PC-3 (cell line): ENCODE data around the gene IDNK.

ENCODE experiments used
- EZH2 ChIP-seq: fragments of 300-600 bp; sonication (generic); IDR thresholded peaks from one replicate; pipeline ENCODE4 v1.6.1; 2017; ENCODE audit warnings: antibody characterized with exemption, mild to moderate bottlenecking, low read length; ENCODE audit not compliant: unreplicated experiment
- EZH2phosphoT487 ChIP-seq: fragments of 300-600 bp; sonication (generic); IDR thresholded peaks from 2 replicates; pipeline ENCODE4 v1.6.1; 2018; ENCODE audit warnings: mild to moderate bottlenecking, antibody characterized with exemption, low read length, borderline replicate concordance
- TF ChIP-seq, protein P1 (sequence below): fragments of 300-600 bp; sonication (generic); conservative IDR thresholded peaks from 2 replicates; pipeline ENCODE4 v1.5.1; 2017; ENCODE audit warnings: antibody characterized with exemption, low read depth, mild to moderate bottlenecking, low read length

DNA sequence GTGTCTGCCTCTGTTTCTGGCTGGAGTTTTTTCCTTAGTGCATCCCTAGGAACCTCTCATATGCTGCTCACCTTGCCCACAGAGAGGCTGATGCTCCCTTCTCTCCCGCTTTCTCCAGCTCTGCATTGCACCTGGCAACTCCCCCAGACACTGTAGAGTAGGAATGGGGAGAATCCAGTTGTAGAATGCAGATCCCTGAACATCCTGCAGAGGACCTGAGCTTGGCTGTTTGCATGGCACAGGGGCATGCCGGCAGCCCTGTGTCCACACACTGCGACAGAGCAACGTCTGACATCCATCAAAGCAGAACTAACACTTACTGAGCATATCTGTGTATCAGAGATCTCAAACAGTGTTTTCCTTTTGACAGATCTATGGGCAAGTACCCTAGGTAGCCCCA lies 19.9 kb downstream of the IDNK start:
- TF ChIP-seq, protein P1, sequence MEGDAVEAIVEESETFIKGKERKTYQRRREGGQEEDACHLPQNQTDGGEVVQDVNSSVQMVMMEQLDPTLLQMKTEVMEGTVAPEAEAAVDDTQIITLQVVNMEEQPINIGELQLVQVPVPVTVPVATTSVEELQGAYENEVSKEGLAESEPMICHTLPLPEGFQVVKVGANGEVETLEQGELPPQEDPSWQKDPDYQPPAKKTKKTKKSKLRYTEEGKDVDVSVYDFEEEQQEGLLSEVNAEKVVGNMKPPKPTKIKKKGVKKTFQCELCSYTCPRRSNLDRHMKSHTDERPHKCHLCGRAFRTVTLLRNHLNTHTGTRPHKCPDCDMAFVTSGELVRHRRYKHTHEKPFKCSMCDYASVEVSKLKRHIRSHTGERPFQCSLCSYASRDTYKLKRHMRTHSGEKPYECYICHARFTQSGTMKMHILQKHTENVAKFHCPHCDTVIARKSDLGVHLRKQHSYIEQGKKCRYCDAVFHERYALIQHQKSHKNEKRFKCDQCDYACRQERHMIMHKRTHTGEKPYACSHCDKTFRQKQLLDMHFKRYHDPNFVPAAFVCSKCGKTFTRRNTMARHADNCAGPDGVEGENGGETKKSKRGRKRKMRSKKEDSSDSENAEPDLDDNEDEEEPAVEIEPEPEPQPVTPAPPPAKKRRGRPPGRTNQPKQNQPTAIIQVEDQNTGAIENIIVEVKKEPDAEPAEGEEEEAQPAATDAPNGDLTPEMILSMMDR = no peak
- TF ChIP-seq EZH2 = no peak
- no peak for TF ChIP-seq EZH2phosphoT487
